Stimulated activated naive CD4-positive, alpha-beta T cell (primary cell): ENCODE measurements around the gene HMCN1.
"Not testable (repeated sequence)": the region's sequence is repeated elsewhere in the genome, so short reads cannot be mapped to it uniquely, and the experiment has no call there.

Experiments used
- DNase-seq, 6 experiments: peaks; one replicate each; lab custom pipeline; 2025; lab: John Stamatoyannopoulos, UW

HMCN1 gene

GRCh38 chr1:185741551-185741950, 7.4 kb downstream of the HMCN1 start:
- DNase-seq: no peak

DNA sequence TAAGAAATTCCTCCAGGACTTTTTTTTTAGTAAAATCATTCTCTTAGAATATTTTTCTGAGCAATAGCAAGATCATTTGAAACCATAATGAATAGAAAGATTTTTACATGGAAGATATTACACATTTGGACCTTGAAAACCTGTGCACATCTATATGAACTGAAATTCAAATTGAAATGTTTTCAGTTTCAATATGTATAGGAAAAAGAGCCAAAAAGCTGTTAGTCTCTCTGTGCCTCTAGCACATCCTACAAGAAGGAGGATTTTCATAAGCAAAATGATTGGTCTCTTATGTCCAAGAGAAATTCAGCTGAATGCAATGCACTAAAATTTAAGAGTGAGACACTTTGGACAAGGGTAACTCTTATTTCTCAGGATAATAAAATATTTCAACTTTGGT, 8.2 kb downstream of the HMCN1 start:
- DNase-seq: no peak

DNA sequence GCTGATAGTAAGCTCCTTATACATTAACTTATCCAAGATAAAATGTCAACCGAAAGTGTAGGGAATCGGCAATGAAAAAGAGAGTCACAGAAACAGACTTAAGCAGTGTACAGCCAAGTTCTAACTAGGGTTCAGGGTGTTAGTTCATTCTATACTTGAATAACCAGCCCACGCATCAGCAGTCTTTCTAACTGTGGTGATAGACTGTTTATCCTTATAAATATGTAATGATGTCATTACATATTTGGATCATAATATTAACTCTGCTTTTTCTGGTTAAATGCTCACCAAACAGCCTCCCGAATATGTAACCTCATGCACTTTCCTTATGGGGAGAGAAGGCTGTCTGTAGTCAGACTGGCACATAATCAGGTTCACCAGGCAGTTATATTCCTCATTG, 11.0 kb downstream of the HMCN1 start:
- DNase-seq: no peak

DNA sequence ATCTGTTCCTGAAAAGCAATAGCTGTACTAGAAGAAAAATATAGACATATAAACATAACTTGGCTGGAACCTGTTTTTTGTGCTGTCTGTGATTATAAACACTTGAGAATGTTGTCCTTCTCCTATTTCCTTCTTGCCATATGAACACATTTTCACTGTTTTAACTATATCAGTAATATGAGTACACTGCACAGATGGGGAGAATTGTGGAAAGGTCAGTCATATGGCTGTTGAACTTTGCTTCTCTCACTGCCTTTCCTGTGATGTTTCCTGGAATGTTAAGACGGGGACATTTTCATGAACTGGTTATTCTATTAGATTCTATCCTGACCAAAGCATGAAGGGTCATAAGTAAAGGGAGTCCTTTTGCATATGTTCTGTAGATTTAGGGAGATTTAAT, 24.9 kb downstream of the HMCN1 start:
- no peak for DNase-seq

DNA sequence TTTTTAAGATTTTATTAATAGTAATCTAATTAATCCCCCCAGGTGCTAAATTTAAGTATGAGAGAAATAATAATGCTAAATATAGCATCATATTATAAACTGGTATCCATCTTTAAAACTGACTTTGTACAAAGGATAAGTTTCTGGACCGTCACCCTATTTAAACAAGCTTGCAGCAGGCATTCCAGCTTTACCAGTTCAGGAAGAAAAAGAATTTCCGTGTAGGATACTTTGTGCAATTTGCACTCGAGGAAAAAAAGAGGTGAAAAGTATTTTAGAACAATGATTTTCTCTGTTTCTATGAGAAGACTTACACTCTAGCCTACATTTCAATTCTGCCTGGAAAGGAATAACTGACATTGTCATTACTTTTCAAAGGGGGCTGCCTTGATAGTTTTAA, 27.6 kb downstream of the HMCN1 start:
- no peak for DNase-seq

DNA sequence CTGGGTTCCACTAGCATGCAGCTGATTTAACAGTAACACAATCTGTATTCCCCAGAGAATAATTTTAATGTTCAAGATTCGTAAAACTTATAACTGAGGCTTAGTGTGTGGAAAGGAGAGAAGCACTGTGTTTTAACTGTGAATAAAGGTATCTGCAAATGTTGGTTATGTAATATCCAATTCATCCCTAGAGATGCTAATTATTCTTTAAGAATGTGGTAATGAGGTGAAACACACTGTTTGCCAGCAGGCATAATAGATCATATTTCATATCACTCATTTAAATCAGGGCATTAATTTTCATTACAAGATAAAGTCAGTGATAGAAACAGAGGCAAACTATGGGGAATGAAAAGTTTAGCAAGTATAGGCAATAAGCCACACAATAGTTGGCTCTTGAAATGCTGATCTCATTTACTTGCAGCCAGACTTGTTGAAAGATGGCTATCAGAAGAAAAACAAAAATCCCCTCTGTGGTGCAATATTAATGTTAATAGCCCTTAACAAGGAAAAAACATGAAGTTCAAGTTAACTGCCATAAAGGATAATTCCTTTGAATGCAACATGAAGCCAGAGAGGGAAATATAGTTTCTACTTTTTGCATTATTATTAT, 33.4 kb downstream of the HMCN1 start:
- DNase-seq: no peak

DNA sequence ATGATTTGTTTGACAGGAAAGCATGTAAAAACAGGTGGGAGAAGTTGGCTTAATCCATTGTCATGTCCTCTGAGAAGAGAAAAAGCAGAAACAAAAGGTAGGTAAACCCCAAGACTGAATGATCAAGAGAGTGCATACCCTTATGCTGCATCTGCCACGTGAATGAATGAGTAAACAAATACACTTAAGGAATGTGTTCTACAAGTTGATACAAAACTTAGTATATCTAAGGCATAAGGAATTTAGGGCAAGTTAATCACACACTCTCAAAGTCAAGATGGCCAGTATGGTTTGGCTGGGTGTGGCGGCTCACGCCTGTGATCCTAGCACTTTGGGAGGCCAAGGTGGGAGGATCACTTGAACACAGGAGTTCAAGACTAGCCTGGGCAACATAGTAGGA, 34.2 kb downstream of the HMCN1 start:
- DNase-seq: no peak

DNA sequence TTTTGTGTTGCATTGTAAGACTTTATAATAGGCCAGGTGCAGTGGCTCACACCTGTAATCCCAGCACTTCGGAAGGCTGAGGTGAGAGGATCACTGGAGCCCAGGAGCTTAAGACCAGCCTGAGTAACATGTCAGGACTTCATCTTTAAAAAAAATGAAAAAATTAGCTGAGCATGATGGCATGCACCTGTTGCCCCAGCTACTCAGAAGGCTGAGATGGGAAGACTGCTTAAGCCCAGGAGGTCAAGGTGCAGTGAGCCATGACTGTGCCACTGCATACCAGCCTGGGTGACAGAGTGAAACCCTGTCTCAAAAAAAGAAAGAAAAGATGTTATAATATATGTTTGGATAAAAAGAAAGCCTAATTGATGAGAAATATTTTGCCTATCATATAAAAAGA, 34.9 kb downstream of the HMCN1 start:
- no peak for DNase-seq

DNA sequence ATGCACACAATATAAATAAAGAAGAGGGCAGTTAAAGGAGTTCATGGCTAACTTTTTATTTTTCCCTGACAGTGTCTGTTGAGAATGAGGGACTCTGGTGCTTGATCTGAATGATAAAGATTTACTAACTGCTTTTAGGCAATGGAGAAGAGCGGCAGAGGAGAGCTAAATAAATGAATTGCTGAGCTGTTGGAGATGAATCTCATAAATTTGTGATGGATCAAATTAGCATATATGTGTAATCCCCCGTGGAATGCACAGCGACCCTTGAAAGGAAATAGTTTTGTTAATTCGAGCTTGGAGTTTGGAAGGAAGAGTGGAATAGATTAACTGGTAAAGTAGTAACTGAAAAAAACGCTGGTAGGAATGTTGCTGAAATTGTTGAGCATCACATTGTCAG, 40.2 kb downstream of the HMCN1 start:
- no peak for DNase-seq

DNA sequence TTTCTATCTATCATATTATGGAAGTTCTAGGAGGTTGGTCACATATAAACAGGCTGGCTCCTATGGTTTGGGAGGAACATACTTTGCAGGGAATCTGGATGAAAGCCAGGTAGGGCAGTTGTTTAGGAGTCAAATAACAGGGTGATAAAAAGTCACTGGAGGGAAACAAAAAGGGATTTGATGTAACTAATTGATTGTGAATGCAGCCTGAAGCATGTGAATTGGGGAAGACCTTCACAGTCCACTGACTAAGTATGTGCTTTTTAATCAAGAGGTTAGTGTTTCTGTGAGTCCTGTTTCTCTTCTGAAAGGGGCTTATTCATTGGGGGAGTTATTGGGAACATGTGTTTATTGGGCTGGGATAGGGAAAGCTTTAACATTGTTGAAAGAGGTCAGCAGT, 41.3 kb downstream of the HMCN1 start:
- no peak for DNase-seq

DNA sequence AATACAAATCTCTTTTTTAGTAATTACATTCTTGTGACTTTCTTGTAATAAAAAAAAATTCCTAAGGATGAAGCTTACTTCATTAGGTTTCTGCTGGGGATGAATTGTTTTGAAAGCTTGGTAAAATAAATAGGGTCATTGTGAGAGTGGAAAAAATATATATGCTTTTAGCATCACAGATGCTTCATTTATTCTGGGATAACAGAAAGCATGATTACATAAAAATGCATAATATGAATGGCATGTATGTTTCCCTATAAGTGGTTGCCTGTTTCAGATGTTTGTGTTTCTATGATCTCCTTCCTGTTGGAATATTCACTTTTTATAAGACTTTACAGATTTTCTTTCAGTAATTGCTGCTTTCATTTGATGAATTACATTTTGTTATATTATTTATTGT, 42.3 kb downstream of the HMCN1 start:
- DNase-seq: no peak

- not testable (repeated sequence) for DNase-seq
These were observed 49.7 kb downstream of the HMCN1 start for GRCh38 chr1:185783860-185784259.

GRCh38 chr1:185785586-185785985, 51.4 kb downstream of the HMCN1 start:
- no peak for DNase-seq

- no peak for DNase-seq
These were observed 52.3 kb downstream of the HMCN1 start for GRCh38 chr1:185786524-185786923.

DNA sequence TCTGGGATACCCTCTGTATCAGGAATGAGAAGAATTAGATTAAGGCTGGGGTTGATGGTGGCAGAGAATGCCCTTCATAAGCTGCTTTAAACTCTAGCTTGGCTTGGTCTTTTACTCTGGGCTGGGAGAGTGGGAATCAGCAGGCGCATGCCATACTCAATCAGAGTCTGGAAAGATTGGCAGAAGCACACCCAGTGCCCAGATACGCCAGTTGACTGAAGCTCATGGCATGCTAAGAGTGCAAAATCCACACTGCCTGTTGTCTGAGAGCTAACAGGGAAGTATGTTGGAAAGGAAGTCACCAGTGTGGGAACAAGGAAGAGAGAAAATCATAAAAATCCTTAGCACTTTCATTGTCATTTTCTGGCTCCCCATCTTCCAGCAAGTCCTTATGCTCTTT, 53.0 kb downstream of the HMCN1 start:
- no peak for DNase-seq

DNA sequence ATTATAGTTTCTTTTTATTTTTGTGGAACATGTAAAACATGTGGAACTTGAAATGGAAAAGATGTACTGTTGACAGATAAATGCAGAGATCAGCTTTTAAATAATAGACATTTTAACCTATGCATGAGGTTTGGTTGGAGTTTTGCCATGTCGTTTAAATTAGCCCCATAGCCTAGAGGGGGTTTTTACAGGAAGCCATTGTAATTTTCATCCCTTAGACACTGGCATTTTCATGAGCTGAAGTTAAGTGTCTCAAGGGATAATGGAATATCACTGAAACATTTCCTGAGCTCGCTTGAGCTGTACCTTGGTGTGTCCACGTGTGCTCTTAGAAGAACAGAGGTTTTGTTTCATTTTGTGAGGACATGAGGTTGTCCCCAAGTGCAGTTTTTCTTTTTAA, 54.2 kb downstream of the HMCN1 start:
- no peak for DNase-seq

DNA sequence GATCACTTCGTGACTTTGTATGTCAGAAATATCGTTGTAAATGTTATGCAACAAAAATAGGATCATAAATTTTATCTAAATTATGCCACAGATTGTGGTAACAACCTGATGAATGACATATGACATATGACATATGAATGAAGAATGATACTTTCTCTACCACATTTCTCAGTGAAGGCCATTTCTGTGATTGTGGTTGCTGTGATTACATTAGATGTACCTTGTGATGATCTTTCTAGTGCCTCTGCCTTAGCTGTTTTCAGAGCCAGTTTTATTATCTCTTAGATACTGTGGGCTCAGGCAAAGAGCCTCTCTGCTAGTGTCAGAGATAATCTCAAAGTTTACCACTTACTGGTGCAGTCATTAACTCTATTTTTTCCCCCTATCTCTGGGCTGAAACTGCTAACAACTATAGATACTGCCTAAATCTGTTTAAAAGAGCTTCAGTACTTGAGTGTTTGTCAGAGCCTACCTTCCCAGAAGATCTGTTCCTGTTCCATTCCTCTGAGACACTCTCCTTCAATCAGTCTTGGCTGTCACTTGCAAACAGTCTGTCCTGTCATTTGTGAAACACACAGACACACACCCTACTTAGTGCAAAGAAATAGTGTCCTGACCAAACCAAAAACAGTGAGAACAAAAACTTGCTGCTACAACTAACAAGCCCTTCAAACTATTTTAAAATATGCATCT, 55.5 kb downstream of the HMCN1 start:
- no peak for DNase-seq

DNA sequence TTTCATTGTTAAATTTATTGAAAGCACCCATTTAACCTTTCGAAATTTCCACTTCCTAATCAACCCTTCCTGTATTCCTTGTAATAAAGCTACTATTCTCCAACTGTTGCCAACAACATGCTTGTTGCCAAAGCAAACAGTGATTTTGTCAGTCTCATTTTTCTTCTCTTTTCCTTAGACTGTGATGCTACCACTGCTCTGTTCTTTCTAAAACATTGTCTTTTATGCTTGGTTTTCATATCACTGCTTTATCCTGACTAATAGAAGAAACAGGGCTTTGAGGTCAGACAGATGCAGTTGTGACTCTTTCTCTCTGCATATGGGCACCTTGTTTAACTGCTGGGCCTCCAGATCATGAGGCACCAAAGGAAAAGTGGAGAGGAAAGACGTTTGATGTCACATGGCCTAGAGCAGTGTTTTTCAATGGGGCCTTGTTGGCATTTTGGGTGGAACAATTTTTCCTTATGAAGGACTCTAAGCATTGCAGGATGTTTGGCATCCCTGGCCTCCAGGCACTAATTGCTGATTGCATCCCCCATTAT, 56.1 kb downstream of the HMCN1 start:
- no peak for DNase-seq

DNA sequence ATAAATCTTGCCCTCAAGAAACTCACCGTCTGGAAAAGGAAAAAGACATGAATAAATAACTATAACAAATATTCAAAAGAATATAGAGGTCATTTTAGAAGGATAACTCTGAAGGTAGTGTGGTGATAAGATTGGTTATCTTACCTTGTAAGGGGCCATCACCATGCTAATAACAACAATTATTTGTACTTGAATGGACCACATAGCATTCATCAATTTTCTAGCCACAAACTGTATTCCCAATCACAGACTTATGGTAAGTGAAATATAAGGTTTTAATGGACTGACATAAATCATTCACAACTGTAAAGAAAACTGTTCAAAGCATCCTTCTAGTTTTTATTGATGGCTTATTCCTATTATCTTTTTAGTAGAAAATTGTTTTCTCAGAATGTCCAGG, 57.8 kb downstream of the HMCN1 start:
- no peak for DNase-seq

- DNase-seq: not testable (repeated sequence)
These were observed 60.3 kb downstream of the HMCN1 start for GRCh38 chr1:185794495-185794894.

DNA sequence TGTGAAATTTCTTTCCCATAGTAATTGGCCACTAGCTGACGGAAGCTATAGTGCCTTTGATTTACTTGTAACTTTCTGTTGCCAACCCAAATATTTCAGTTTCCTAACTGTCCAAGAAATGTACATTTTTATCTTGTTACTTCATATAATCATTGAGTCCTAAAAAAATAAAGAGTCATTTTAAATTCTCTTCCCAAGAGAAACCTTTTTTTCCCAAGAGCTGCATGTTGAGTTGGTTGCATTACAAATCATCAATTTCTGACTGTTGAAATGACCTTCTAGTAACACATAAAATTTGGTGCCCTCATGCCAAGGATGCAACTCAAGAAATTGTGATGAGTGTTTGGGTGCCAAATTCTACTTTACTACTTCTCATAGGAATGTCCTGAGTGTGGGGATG, 61.0 kb downstream of the HMCN1 start:
- no peak for DNase-seq

- DNase-seq: no peak
These were observed 64.3 kb downstream of the HMCN1 start for GRCh38 chr1:185798505-185798904.

DNA sequence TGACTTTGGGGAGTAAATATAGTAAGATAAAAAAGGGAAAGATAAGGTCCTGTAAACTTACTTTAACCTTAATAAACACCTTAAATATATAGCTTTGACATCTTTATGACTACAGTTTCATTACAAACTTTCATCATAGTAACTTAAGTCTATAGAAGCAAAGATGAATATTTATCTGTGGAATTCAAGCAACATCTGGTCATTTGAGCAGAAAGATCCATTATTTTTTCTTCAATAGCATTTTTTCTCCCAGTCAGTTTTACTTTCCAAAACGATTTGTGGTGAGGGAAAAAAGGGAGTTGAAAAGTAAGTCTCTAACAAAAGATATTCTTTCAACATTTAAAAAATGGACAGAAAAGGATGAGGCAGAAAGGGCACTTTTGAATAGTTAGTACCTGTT, 69.0 kb downstream of the HMCN1 start:
- no peak for DNase-seq

GRCh38 chr1:185804206-185804605, 70.0 kb downstream of the HMCN1 start:
- DNase-seq: no peak
